T-cell (primary cell): Measurements from ENCODE around the gene SLC27A3. TPM values are rescaled to one million over a fixed set of nuclear protein-coding genes. Genes with fewer than 3 reads are reported as not detected.

Experiments
- ATAC-seq, 4 experiments: fragments of 200-7000 bp in 3 of 4; fragments of 150-1000 bp in 1 of 4; cut with Tn5 transposase; replicated peaks in 1 of 4; 1 replicate in 3 of 4; 2 replicates in 1 of 4; pipeline ENCODE4 v1.10.0; 2021; ENCODE audit warnings: moderate library complexity in 3 of 4, mild to moderate bottlenecking in 2 of 4, moderate number of reproducible peaks in 1 of 4
- CTCF ChIA-PET, 2 donors: fragments of 300-600 bp; sonication (Branson Sonifier 250); formaldehyde crosslinking; loops; one replicate each; lab custom pipeline; 2022; ENCODE audit warnings: antibody characterized with exemption in 2 of 2; lab: Charles Lee
- POLR2A ChIA-PET, 2 donors: fragments of 300-600 bp; sonication (Branson Sonifier 250); formaldehyde crosslinking; loops; one replicate each; lab custom pipeline; 2022; ENCODE audit warnings: antibody characterized with exemption in 2 of 2; lab: Charles Lee
- DNase-seq, 35 experiments: peaks; one replicate each; pipeline versions ENCODE4 v3.0.0 to v3.0.0-alpha.2; 2013 to 2023
- H3K27ac ChIP-seq: one replicate; pipeline ENCODE4 v1.5.1; 2013; ENCODE audit warnings: low read length
- H3K27me3 ChIP-seq, 2 experiments: replicated peaks in 1 of 2; 1 replicate in 1 of 2; 2 replicates in 1 of 2; pipeline versions ENCODE4 v1.6.1 to v1.7.0; 2013; ENCODE audit warnings: low read length in 1 of 2, mixed read lengths in 1 of 2; ENCODE audit not compliant: control insufficient read depth in 2 of 2, insufficient read depth in 2 of 2; ENCODE audit errors: extremely low read depth in 1 of 2
- H3K36me3 ChIP-seq, 2 donors: 1 replicate in 1 of 2; 2 replicates in 1 of 2; pipeline versions ENCODE4 v1.6.1 to v1.7.0; 2013; ENCODE audit warnings: low read length in 1 of 2; ENCODE audit not compliant: control insufficient read depth in 2 of 2, insufficient read depth in 1 of 2; ENCODE audit errors: extremely low read depth in 1 of 2
- H3K4me1 ChIP-seq, 2 experiments: 1 replicate in 1 of 2; 2 replicates in 1 of 2; pipeline versions ENCODE4 v1.6.1 to v1.7.0; 2013; ENCODE audit warnings: low read length in 2 of 2, mixed read lengths in 1 of 2; ENCODE audit not compliant: insufficient read depth in 2 of 2, control insufficient read depth in 1 of 2; ENCODE audit errors: extremely low read depth in 1 of 2
- H3K4me3 ChIP-seq, 2 donors: 1 replicate in 1 of 2; 2 replicates in 1 of 2; pipeline versions ENCODE4 v1.5.1 to v1.7.0; 2013; ENCODE audit warnings: mild to moderate bottlenecking in 2 of 2, low read length in 1 of 2, moderate library complexity in 1 of 2; ENCODE audit not compliant: control insufficient read depth in 1 of 2; ENCODE audit errors: extremely low read depth in 1 of 2
- H3K9me3 ChIP-seq: 2 replicates; pipeline ENCODE4 v1.7.0; 2013
- H3K27ac Mint-ChIP-seq, 2 donors: one replicate each; pipeline ENCODE4 v1.8.0; 2020 to 2021; ENCODE audit warnings: mild to moderate bottlenecking in 2 of 2, mixed read lengths in 2 of 2
- H3K27me3 Mint-ChIP-seq, 2 donors: one replicate each; pipeline ENCODE4 v1.8.0; 2021 to 2022; ENCODE audit warnings: mixed read lengths in 2 of 2
- H3K36me3 Mint-ChIP-seq: one replicate; pipeline ENCODE4 v1.8.0; 2021; ENCODE audit warnings: mixed read lengths
- H3K4me1 Mint-ChIP-seq, 3 donors: one replicate each; pipeline ENCODE4 v1.8.0; 2020 to 2022; ENCODE audit warnings: mixed read lengths in 3 of 3, mild to moderate bottlenecking in 1 of 3
- H3K4me3 Mint-ChIP-seq, 3 donors: one replicate each; pipeline ENCODE4 v1.8.0; 2020 to 2022; ENCODE audit warnings: mild to moderate bottlenecking in 3 of 3, mixed read lengths in 3 of 3, moderate library complexity in 3 of 3
- H3K9me3 Mint-ChIP-seq, 3 donors: one replicate each; pipeline ENCODE4 v1.8.0; 2020 to 2022; ENCODE audit warnings: mixed read lengths in 3 of 3
- WGBS: methylation state at CpG from one replicate; pipeline ENCODE4 v1.1.5; 2013; ENCODE audit warnings: missing lambda C conversion rate; ENCODE audit not compliant: insufficient coverage; 5-methylcytosine and 5-hydroxymethylcytosine counted together
- total RNA-seq, 35 experiments: library from RNA in 6 of 35; stranded (reverse) in 6 of 35; fragments of 120-200 nt in 1 of 35; gene quantifications; one replicate each; pipeline versions ENCODE4 v1.2.1 to v1.2.4 and lab custom pipeline; 2013 to 2026

The SLC27A3 gene
- total RNA-seq, 5 donors from 2014 or later (not counting 1 experiment from before 2014, with no cell fraction given) = 11.0 to 24.5 (median 18.9) TPM

- Mint-ChIP-seq H3K27me3 (no peaks in the 10 kb centered on the region), H3K9me3 (no peaks in the 10 kb centered on the region), H3K27ac (peak overlapping the region; percentile 49 to 87), H3K4me3 (peak overlapping the region; percentile 37 to 81 (median 80)), H3K36me3 (peaks cover 17% of the 10 kb centered on the region), H3K4me1 (peaks cover 18 to 32% (median 25%) of the 10 kb centered on the region in 3 donors)
- Histone ChIP-seq H3K4me3 (no peak overlapping the region), H3K9me3 (no peaks in the 10 kb centered on the region), H3K27me3 (no peaks in the 10 kb centered on the region), H3K36me3 (peaks cover 5 to 32% of the 10 kb centered on the region in 2 donors), H3K27ac (no peak overlapping the region), H3K4me1 (peaks cover 0 to 43% of the 10 kb centered on the region in 2 experiments)
- no peak for ATAC-seq
- 35% methylated on average over 2 of the region's 12 CpGs for WGBS
- peak in 1 of 35 experiments; percentile 14 for DNase-seq
- ChIA-PET POLR2A (no interaction called here), CTCF (interaction anchor here in 1 of 2 donors (0.5 kb wide), 1 partner anchor 99 kb away, joined by 6 read pairs; no protein-coding TSS in a partner anchor)
These were observed 1.9 kb upstream of the SLC27A3 start for GRCh38 chr1:153773096-153773921.

- Histone ChIP-seq H3K4me1 (peaks cover 0 to 43% of the 10 kb centered on the region in 2 experiments), H3K36me3 (peaks cover 5 to 24% of the 10 kb centered on the region in 2 donors), H3K27ac (no peak overlapping the region), H3K4me3 (no peak overlapping the region), H3K9me3 (no peaks in the 10 kb centered on the region), H3K27me3 (no peaks in the 10 kb centered on the region)
- CTCF ChIA-PET = no interaction called here
- peaks cover 16% of the 10 kb centered on the region for H3K36me3 Mint-ChIP-seq
- H3K4me1 Mint-ChIP-seq = peaks cover 18 to 35% (median 25%) of the 10 kb centered on the region in 3 donors
- peak overlapping the region; percentile 46 to 87 for H3K27ac Mint-ChIP-seq
- no peak for DNase-seq
- POLR2A ChIA-PET = no interaction called here
- no peak for ATAC-seq
- no peaks in the 10 kb centered on the region for H3K9me3 Mint-ChIP-seq
- WGBS = 87% methylated on average over 4 of the region's 8 CpGs
- no peaks in the 10 kb centered on the region for H3K27me3 Mint-ChIP-seq
- H3K4me3 Mint-ChIP-seq = peak overlapping the region; percentile 80 to 83 (median 81)
These were observed 1.1 kb upstream of the SLC27A3 start for GRCh38 chr1:153774026-153774595.

GRCh38 chr1:153775458-153776327 lies 486 bp downstream of the SLC27A3 start:
- Histone ChIP-seq H3K27me3 (no peaks in the 10 kb centered on the region), H3K4me3 (peak overlapping the region; percentile 69 to 72), H3K36me3 (peaks cover 5 to 12% of the 10 kb centered on the region in 2 donors), H3K4me1 (peaks cover 0 to 43% of the 10 kb centered on the region in 2 experiments), H3K9me3 (no peaks in the 10 kb centered on the region), H3K27ac (peak overlapping the region; percentile 63)
- Mint-ChIP-seq H3K36me3 (peaks cover 8% of the 10 kb centered on the region), H3K4me3 (peak overlapping the region; percentile 80 to 83 (median 81)), H3K4me1 (peaks cover 18 to 35% (median 25%) of the 10 kb centered on the region in 3 donors), H3K27ac (peak overlapping the region; percentile 74 to 89), H3K9me3 (no peaks in the 10 kb centered on the region), H3K27me3 (no peaks in the 10 kb centered on the region)
- ChIA-PET CTCF (interaction anchor here in 1 of 2 donors (0.6 kb wide), 1 partner anchor 10 kb away, joined by 4 read pairs; no protein-coding TSS in a partner anchor), POLR2A (interaction anchor here (0.6 to 1.1 kb wide), 6 partner anchors 10 to 382 kb away, joined by 3 to 7 read pairs (median 4); partner anchors contain the start of gene CREB3L4 (in 1 of the 2))
- DNase-seq = peak in 34 of 35 experiments; percentile 19 to 72 (median 50)
- under 1% methylated on average over 79 of the region's 83 CpGs for WGBS
- ATAC-seq = peak; percentile 76 to 82 (median 76)

GRCh38 chr1:153776352-153776751 lies 1.1 kb downstream of the SLC27A3 start:
- CTCF ChIA-PET = no interaction called here
- H3K4me1 Mint-ChIP-seq = peaks cover 18 to 35% (median 25%) of the 10 kb centered on the region in 3 donors
- no peaks in the 10 kb centered on the region for H3K27me3 Mint-ChIP-seq
- peaks cover 5 to 11% of the 10 kb centered on the region in 2 donors for H3K36me3 ChIP-seq
- no peak for ATAC-seq
- peak overlapping the region; percentile 61 to 67 for H3K27ac Mint-ChIP-seq
- peak overlapping the region; percentile 32 for H3K27ac ChIP-seq
- peak overlapping the region; percentile 69 to 72 for H3K4me3 ChIP-seq
- peak overlapping the region; percentile 73 to 81 (median 80) for H3K4me3 Mint-ChIP-seq
- H3K9me3 Mint-ChIP-seq = no peaks in the 10 kb centered on the region
- no peaks in the 10 kb centered on the region for H3K27me3 ChIP-seq
- POLR2A ChIA-PET = no interaction called here
- peaks cover 4% of the 10 kb centered on the region for H3K36me3 Mint-ChIP-seq
- peaks cover 0 to 43% of the 10 kb centered on the region in 2 experiments for H3K4me1 ChIP-seq
- DNase-seq = no peak
- no peaks in the 10 kb centered on the region for H3K9me3 ChIP-seq
- 91% methylated on average over 9 of the region's 10 CpGs for WGBS

GRCh38 chr1:153776845-153777370 lies 1.7 kb downstream of the SLC27A3 start:
- H3K4me3 ChIP-seq = no peak overlapping the region
- 100% methylated on average over 1 of the region's 10 CpGs for WGBS
- peaks cover 0 to 43% of the 10 kb centered on the region in 2 experiments for H3K4me1 ChIP-seq
- H3K27ac ChIP-seq = no peak overlapping the region
- ATAC-seq = no peak
- peak overlapping the region in 1 of 2 donors; percentile 11 for H3K27ac Mint-ChIP-seq
- peaks cover 5 to 11% of the 10 kb centered on the region in 2 donors for H3K36me3 ChIP-seq
- ChIA-PET POLR2A (no interaction called here), CTCF (no interaction called here)
- DNase-seq = no peak
- no peaks in the 10 kb centered on the region for H3K27me3 ChIP-seq
- H3K9me3 ChIP-seq = no peaks in the 10 kb centered on the region
- peaks cover 18 to 35% (median 25%) of the 10 kb centered on the region in 3 donors for H3K4me1 Mint-ChIP-seq
- peaks cover 4% of the 10 kb centered on the region for H3K36me3 Mint-ChIP-seq
- H3K27me3 Mint-ChIP-seq = no peaks in the 10 kb centered on the region
- H3K4me3 Mint-ChIP-seq = peak overlapping the region; percentile 56 to 81 (median 61)
- no peaks in the 10 kb centered on the region for H3K9me3 Mint-ChIP-seq
